HG03159 (cell line): ENCODE results near the gene HPGD.

Source experiments
- ATAC-seq: cut with Tn5 transposase; IDR thresholded peaks from one replicate; pipeline ENCODE4 v1.9.1; 2021; ENCODE audit warnings: mild to moderate bottlenecking, moderate library complexity; ENCODE audit not compliant: unreplicated experiment

Gene HPGD

GRCh38 chr4:174522183-174523024 is at the start of gene HPGD:
HPGD (minus strand) TSS chr4:174522488; CDS start chr4:174522451, 37 bp downstream.
- peak; percentile 71 for ATAC-seq

GRCh38 chr4:174564529-174564928 is 42.2 kb upstream of the HPGD start:
- peak; percentile 68 for ATAC-seq

GRCh38 chr4:174563399-174563798 is 41.1 kb upstream of the HPGD start:
- ATAC-seq, result no peak

DNA sequence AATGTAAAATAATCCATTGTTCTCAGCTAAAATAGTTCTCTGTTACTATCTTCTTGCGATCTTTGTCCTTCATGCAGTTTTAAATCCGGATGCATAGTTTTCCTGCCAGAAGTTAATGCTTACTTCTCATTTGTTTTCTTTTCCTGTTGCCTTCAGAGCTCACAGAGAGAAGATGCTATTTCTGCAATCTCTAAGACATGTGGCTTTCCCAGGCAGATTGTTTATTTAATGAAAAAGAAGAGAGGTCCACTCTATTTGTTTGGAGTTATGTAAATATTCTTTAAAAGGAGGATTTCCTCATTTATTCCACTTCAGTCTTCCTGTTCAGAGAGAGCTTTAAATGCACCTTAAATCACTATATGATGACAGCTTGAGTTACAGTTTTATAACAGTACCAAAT is 39.3 kb upstream of the HPGD start:
- no peak for ATAC-seq

GRCh38 chr4:174559894-174560293 is 37.6 kb upstream of the HPGD start:
- no peak for ATAC-seq

DNA sequence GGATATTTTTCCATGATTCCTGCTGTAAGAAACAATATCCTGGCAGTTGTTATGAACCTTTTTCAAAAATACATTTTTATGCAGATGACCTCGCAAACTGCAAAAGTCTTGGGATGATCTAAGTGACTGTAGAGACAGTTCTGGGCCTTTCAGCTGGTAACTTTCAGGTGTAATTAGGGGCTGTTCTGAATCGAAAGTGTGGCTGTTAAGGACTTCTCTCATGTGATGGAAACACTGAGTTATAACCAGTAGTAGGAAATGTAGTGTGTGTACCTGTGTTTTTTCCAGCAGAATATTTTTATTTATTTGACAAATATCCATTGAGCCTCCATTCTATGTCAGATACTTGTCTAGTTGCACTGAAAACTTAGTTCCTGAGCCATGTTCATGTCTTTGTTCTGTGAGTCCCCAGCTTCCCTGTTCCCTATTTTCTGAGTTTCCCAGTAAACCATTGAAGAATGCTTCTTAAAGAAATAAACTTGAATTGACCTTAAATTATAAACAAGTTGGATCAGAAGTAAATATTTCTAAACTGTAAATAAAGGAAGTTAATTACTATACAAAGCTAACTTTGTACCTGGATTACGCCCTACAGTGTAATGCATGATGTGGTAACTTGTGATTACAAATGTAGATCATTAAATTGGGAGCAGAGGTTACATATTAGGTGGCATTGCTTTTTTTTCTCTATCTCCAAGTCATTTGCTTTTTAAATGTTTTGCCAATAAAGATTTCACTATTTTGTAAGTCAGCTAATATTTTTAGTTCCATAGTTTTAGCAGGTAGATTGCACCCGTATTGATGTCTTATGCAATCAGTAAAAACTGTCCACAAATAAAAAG is 33.7 kb upstream of the HPGD start:
- ATAC-seq, result no peak

DNA sequence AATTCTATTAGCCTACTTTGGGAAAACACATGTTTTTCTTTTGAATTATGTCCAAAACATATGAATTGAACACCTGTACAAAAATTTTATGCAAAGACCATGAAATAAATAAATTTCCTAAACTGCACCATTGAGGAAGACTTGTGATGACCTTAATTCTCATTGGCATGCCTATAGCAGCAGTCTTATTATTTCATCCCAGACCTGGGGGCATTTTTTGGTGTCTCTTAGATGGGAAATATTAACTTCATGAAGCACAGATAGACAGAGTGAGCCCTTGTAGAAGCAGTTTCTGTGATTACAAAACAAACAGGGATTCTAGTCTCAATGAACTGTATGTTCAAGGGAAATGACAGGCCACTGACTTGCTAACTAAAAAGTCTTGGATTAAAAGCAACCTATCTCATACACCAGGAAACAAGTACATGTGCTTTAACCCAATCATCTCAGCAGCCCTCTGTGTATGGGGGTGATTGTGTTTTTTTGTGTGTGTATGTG is 32.0 kb upstream of the HPGD start:
- no peak for ATAC-seq

- no peak for ATAC-seq
These were observed 31.5 kb upstream of the HPGD start for GRCh38 chr4:174553828-174554227.

DNA sequence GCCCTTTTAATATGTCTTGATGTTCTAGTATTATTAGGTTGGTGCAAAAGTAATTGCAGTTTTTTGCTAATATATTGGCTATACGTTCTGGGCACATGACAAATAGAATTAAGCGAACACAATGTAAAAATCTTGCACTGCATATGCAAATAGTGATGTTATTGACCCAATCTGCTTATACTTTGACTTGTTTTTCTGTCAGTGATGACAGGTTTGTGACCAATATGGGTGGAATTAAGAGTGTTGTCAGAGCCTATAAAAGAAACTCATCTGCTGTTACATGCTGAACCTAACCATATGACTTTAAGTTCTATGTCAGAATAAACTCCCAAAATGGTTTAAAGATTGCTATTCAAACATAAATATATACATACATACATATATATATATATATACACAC is 30.7 kb upstream of the HPGD start:
- ATAC-seq, result no peak

DNA sequence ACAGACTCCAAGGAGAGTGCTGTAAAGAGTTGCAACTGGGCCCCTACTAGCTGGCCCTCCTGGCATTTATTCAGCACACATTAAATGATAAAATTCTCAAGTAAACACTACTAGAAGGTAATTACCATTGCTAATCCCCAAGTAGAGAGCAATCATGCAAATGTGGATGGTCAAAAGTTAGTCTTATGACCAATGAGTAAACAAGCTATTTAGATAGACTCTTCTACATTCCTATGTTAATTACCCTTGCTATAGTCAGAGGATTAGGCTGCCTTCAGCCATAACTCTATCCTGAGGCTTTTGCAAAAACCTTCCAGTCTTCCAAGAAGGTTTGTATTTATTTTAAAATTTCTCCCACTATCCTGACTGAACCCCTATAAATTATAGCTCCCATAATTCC is 28.3 kb upstream of the HPGD start:
- no peak for ATAC-seq

DNA sequence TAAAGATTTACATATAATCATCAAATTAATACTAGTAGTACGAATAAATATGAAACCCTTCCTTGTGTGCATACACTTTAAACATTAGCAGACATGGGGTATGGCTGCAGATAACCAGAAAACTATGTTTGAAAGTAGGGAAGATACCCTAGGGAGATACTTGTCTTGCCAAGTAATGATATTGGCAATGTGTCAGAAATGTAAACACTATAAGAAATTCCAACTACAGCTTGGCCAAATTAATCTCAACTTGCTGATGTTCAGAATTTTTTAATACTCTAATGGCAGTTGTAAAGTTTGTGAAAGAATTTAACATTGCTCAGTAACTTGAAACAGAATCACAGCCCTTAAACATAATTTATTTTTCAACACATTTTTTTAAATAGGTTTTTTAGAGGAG is 27.4 kb upstream of the HPGD start:
- no peak for ATAC-seq

GRCh38 chr4:174545268-174545667 is 23.0 kb upstream of the HPGD start:
- ATAC-seq, result no peak

DNA sequence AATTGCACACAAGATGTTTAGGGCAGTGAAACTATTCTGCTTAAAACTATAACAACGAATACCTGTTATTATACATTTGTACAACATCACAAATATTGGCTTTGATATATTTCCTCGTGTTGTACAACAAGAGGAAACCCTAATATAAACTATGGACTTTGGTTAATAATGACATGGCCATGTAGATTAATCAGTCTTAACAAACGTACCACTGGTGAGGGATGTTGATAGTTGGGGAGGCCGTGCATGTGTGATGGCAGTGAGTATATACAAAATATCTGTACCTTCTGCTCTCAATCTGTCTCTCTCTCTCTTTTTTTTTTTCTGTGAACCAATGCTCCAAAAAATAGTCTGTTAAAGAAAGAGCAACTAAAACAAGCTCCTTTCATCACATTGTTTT is 22.2 kb upstream of the HPGD start:
- no peak for ATAC-seq

GRCh38 chr4:174540175-174540574 is 17.9 kb upstream of the HPGD start:
- ATAC-seq, result no peak

GRCh38 chr4:174539571-174539970 is 17.3 kb upstream of the HPGD start:
- ATAC-seq, result no peak

GRCh38 chr4:174538876-174539250 is 16.6 kb upstream of the HPGD start:
- no peak for ATAC-seq

DNA sequence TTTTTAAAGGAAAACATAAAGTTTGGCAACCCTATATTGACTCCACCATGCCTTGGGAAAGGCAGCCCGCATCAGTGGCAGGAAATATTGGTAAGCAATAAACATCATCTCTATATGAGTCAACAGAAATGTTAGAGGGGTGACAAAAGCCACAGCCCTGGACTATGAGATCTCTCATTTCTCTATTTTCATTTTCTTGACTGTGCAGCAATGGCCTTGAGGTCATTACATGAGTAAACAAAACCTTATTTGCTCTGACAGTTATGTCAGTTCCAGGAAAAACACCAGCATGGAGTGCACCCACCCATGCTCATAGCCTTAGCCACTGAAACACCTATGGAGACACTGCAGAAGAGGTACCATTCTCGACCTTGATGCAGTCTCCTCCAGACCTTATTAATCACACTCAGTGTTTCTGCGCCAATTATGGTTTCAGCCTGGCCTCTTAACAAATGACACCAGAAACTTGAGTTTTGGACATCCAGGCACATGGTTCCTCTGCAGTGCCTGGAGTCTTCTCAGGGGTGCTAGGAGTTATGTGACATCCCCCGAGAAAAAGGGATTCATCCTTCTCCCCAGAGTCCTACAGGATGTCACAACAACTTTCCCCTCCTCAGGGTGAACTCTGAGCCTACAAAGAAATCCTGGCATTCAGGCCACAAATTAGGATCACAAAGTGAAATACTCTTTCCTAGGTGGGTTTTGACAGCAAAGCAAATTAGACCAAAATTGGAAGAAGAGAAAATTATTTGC is 16.0 kb upstream of the HPGD start:
- peak; percentile 98 for ATAC-seq

DNA sequence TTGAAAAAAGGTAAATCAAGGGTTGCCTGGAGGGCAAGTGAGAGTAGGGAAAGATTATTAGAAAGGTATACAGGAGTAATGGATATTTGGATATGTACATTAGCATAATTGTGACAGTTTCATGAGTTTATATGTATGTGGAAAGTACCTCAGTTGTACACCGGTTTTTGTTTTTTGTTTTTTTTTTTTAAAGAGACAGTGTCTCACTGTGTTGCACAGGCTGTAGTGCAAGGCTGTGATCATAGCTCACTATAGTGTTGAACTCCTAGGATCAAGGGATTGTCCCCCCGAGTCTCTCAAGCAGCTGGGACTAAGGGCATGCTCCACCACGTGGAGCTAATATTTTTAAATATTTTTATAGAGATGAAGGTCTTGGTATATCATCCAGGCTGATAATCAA is 15.3 kb upstream of the HPGD start:
- ATAC-seq, result peak; percentile 29

- ATAC-seq, result no peak
These were observed 12.2 kb upstream of the HPGD start for GRCh38 chr4:174534461-174534860.

DNA sequence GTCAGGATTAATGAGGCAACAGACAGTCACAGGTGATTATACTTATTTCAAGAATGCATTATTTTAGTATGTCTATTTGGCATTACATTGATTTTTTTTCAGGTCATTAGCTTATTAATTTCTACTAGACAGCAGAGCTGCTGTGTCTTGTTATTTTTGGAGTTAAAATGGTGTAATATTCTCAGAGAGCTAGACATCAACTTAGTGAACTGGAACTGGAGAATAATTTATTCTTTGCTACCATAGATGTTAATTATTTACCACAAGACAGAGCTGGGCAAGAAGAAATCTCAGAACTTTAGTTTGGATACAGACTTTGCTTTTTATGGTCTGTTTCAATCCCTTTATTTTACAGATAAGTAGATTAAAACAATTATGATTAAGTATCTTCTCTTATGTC is 10.2 kb upstream of the HPGD start:
- ATAC-seq, result no peak

DNA sequence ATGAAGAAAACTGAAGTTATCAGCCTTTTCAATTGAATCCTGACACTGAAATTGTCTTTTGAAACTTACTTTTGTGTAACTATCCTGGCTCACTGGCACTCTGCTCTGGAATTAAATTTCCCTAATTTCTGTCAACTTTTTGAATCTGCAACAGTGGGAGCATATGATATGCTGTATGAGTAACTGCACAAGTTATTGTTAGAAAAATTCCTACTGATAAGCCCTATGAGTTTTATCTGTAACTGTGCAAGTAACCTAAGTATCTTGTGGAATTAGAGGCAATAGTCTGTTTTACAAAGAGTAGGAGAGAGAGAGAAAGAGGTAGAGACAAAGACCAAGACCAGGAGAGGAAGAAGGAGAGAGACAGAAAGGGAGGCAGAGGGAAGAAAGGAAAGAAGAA is 9.2 kb upstream of the HPGD start:
- no peak for ATAC-seq
